Right ventricle myocardium inferior (tissue), 1 donor: ENCODE measurements around the gene SERTAD1. TPM values are rescaled to one million over a fixed set of nuclear protein-coding genes. Genes with fewer than 3 reads are reported as not detected.
"Not testable (repeated sequence)": the region's sequence is repeated elsewhere in the genome, so short reads cannot be mapped to it uniquely, and the experiment has no call there.

ENCODE experiments used
- ATAC-seq: fragments of 200-7000 bp; cut with Tn5 transposase; one replicate; pipeline ENCODE4 v1.9.1; 2020; ENCODE audit warnings: mild to moderate bottlenecking, moderate library complexity
- DNase-seq: peaks from one replicate; pipeline ENCODE4 v3.0.0; 2021; ENCODE audit errors: missing footprints
- intact Hi-C: fragments of 100-400 bp; cut with DNase I; formaldehyde crosslinking; loops from one replicate; pipeline ENCODE4 v1.11.0; 2022
- total RNA-seq: library from RNA; stranded (reverse); fragmentation: NEBNext Ultra II Directional; extraction: Animal tissue kit (Norgen Biotek cat#: 25700); gene quantifications from one replicate; pipeline ENCODE4 v1.2.1, GENCODE V29; 2021
- donor health status: DM: no; HTN: yes; CAD: no; lungs with severe emphysema.

The SERTAD1 gene
- total RNA-seq, 1 donor from 2014 or later = 12.0 TPM

GRCh38 chr19:40457048-40457447, 31.3 kb upstream of the SERTAD1 start:
- no peak for DNase-seq
- no peak for ATAC-seq
- intact Hi-C loops = no loop called here

GRCh38 chr19:40453943-40454342, 28.2 kb upstream of the SERTAD1 start:
- ATAC-seq, DNase-seq, intact Hi-C loops: not testable (repeated sequence)

GRCh38 chr19:40453151-40453735, 27.5 kb upstream of the SERTAD1 start:
- no peak for ATAC-seq
- DNase-seq = no peak
- intact Hi-C loops = no loop called here

GRCh38 chr19:40452016-40452415, 26.2 kb upstream of the SERTAD1 start:
- no peak for ATAC-seq
- no peak for DNase-seq
- intact Hi-C loops = no loop called here

DNA sequence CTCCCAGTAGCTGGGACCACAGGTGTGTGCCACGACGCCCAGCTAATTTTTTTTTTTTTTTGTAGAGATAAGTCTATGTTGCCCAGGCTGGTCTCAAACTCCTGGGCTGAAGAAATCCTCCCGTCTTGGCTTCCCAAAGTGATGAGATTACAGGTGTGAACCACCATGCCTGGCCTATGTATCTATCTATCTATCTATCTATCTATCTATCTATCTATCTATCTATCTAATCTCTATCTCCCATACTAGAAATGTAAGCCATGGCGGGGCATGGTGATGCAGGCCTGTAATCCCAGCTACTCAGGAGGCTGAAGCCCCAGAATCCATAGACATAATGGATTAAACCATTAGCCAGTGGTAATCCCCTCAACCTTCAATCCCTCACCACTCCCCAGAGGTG, 24.9 kb upstream of the SERTAD1 start:
- intact Hi-C loops = no loop called here
- no peak for ATAC-seq
- no peak for DNase-seq

- DNase-seq (no peak), ATAC-seq (no peak)
- intact Hi-C loops = no loop called here
These were observed 23.7 kb upstream of the SERTAD1 start for GRCh38 chr19:40449506-40449905.

DNA sequence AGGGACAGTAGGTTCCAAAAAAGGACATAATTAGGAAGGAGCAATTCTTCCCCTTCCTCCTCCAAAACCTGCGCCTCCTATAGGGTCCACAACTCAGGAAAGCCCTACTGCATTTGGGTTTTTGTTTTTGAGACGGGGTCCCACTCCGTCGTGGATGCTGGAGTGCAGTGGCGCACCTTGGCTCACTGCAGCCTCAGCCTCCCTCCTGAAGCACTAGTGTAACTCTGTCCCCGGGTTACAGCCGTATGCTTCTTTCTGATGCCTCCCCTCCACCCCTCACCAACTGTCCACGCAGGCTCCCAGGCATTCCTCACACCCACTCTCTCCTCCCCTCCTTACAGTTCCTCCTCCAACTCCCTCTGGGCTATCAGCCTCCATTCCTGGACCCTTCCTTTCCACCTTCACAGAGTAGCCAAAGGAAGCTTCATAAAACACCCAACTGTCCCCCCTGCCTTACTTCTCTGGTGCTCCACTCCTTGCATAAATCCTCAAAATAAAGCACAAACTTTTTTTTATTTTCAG, 20.5 kb upstream of the SERTAD1 start:
- ATAC-seq (no peak), DNase-seq (no peak)
- intact Hi-C loops = no loop called here

DNA sequence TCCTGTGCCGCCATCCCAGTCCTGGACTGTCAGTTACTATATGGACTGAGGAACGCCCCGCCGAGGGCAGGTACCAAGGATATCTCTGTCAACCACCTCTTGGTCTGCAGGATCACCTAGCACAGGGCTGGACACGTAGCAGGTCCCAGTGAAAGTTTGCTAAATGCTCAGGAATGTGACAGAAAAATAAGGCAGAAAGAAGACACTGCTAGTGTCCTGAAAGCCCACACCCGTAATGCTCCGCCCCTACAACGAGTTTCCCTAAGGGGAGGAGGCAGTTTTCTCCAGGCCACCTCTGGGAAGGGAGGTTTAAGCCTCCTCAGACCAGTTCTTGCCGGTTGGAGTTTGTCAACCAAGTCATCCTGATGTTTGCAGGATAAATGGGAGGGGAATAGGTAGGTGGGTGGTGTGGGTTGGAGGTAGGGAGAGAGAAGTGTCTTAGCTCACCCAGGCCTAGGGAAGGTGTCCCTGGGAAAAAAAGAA, 20.0 kb upstream of the SERTAD1 start:
- intact Hi-C loops = no loop called here
- ATAC-seq (no peak), DNase-seq (no peak)

DNA sequence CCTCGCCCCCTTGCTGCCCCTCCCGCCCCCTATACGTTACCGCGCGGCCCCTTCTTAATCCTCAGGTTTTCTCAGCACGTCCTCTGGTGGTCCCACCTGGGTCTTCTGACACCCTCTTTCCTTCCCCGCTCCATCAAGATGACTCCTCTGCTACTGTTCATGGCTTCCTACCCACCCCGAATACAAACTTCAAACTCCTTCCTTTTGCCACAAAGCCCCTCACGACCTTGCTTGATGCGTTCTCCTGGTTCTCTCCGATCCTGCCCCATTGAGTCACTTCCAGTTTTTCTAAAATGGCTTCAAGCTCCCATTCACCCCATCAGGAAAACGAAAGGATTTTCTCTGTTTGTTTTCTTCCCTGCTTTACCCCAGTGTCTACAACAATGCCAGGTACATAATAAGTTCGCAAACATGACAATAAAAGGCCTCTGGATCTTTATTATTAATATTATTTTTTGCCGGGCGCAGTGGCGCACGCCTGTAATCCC, 19.1 kb upstream of the SERTAD1 start:
- ATAC-seq (no peak), DNase-seq (no peak)
- intact Hi-C loops = loop anchor here (1.0 kb wide), 2 partner anchors 20 to 41 kb away; partner anchors contain the start of gene BLVRB

DNA sequence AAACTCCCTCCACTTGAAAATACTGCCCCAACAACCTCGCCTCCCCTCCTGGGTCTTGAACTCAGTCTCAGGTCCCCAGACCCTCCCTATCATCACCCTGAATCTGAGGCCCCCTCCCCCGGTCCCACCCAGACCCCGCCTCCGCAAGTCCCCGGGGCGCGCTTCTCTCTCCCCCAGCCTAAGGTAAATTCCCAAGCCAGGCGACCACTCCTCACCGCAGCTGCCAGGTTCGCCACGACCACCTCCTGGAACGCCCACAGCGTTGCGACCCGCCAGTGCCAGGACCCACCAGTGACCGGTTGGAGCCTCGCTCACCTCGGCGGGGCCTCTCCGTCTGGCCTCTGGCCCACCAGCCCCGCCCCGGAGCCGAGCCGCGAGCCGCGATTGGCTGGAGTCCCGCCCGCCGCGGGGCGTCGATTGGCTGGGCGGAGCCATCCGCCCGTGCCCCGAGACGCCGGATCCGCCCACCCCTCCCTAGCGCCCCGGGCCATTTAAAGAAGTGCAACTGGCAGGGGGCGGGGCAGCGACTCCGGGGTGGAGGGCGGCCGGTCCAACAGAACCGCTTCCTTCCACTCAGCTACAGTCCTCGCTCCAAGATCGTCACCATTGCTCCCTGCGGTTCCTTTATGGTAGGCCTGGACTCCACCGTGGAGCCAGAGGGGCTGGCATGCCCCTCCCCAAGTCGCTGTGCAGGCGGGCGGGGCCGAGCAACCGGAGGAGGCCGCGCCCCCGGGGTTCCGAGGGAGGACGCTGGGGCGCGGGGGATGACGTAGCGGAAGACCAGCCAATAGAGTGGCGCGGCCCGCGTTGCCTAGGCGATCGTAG, 18.4 kb upstream of the SERTAD1 start, which contains the start of gene SERTAD3:
Gene SERTAD3 (minus strand): TSS at position 336 of the 825 bp plus-strand sequence. CDS start 2,255 bp downstream, outside the sequence.
- DNase-seq (peak; percentile 99), ATAC-seq (peak; percentile 84)
- intact Hi-C loops = loop anchor here (1.0 kb wide), 3 partner anchors 19 to 40 kb away; partner anchors contain the start of genes BLVRB and SERTAD1

- intact Hi-C loops = loop anchor here (1.0 kb wide), 1 partner anchor 18 kb away; the partner anchor contains the start of gene SERTAD1
These were observed 17.6 kb upstream of the SERTAD1 start for GRCh38 chr19:40443131-40443999.

DNA sequence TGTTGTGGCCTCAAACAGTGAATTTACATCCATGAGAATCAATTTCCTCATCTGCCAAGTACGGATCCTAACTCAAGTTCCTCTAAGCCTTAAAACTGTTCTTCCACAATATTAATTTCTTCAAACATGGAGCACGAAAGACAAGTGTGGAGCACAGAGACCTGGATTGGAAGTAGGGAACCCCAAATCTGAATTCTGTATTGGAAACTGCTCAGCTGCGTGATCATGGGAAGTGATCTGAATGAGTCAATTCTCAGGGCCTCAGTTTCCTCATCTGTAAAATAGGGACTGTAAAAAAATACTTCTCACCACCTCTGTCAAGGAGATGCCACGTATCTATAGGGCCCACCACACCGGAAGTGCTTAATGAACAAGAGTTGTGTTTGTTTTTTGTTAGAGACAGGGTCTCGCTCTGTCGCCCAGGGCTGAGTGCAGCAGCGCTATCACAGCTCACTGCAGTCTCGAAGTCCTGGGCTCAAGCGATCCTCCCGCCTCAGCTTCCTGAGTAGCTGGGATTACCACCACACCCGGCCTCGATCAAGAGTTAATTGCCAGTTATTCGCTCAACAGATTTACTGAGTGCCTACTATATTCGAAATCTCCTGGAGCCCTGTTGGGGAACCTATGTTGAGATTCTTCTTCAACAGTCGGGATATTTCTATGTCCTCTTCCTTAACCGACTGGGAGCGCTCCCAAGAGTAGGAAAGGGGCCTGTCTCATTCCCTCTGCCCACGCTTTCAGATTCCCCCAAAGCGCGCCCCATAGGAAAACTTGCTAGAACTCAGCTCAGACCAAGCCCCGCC, 16.7 kb upstream of the SERTAD1 start:
- intact Hi-C loops = loop anchor here (1.0 kb wide), 1 partner anchor 17 kb away; the partner anchor contains the start of gene SERTAD1
- no peak for ATAC-seq
- no peak for DNase-seq

More at GRCh38 chr19:40443131-40443999, 17.6 kb upstream of the SERTAD1 start:
- ATAC-seq (peak; percentile 87), DNase-seq (peak; percentile 100)

DNA sequence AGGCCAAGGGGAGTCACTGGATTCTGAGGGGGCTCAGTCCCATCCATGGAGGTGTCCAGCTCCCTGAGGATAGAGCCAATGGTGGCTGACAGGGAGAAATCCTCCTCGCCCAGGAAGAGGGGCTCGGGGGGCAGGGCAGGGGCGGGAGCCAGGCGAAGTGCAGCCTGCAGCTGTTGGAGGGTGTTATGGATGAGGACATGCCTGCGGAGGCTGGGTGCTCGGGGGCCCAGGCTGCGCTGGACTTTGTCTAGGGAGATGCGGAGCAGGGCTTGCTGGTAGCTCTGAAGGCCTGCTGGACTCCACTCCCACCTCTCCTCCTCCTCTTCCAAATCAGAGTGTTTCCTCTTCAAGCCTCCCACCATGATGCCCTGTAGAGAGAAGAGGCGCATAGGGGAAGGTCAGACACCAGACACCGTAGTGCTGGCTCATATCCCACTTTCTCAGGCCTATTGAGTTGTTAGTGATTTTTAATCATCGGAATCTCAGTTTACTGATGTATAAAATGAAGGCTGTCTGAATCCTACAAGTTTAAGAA, 16.0 kb upstream of the SERTAD1 start:
- no peak for DNase-seq
- no peak for ATAC-seq
- intact Hi-C loops = no loop called here

- no peak for ATAC-seq
- intact Hi-C loops = no loop called here
- no peak for DNase-seq
These were observed 12.5 kb upstream of the SERTAD1 start for GRCh38 chr19:40438284-40438683.

GRCh38 chr19:40433391-40434216, 7.8 kb upstream of the SERTAD1 start:
- ATAC-seq = peak; percentile 98
- intact Hi-C loops = no loop called here
- DNase-seq = peak; percentile 91

- DNase-seq, intact Hi-C loops, ATAC-seq: not testable (repeated sequence)
These were observed 7.0 kb upstream of the SERTAD1 start for GRCh38 chr19:40432760-40433159.

GRCh38 chr19:40431698-40432097, 5.9 kb upstream of the SERTAD1 start:
- ATAC-seq = no peak
- no peak for DNase-seq
- intact Hi-C loops = no loop called here
